ENCODE measurements around the gene APOBEC3C.
"Not testable (repeated sequence)": the region's sequence is repeated elsewhere in the genome, so short reads cannot be mapped to it uniquely, and the experiment has no call there.

APOBEC3C gene

GRCh38 chr22:39066442-39067276 lies 52.6 kb downstream of the APOBEC3C start:
- DNase-seq: not testable (repeated sequence)

- no peak for DNase-seq
These were observed 54.2 kb downstream of the APOBEC3C start for GRCh38 chr22:39068033-39068785.
